ENCODE data around the gene GALNT13. TPM values are rescaled to one million over a fixed set of nuclear protein-coding genes. Genes with fewer than 3 reads are reported as not detected.

Gene GALNT13
- total RNA-seq, 1 experiment from 2014 or later = not detected

- in situ Hi-C loops (cut with HindIII; ENCODE audit: low pct_unique_long_range_greater_than_20kb, low sequenced_read_pairs) = no loop called here
- no peak for DNase-seq (ENCODE audit: low read depth)
Measured at GRCh38 chr2:154187948-154188347, 316.2 kb downstream of the GALNT13 start.

DNA sequence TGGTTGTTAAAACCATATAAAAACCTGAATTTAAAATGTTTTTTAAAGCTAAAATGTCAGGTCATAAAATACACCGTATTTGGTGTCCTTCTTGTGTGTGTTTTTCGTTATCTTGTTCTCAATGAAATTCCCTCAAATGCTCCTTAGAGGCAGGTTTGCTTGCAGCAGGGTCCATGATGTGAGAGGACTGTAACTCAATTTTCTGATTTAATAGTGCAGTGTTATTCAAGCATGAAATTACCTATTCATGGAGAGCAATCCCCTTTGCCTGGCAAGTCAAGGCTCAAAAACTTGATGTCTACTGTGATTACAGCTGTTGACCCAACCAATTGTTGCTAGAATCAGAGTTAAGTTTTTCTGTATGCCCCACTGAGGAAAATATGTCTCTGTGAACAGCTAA lies 318.2 kb downstream of the GALNT13 start:
- DNase-seq (ENCODE audit: low read depth) = no peak
- in situ Hi-C loops (cut with HindIII; ENCODE audit: low pct_unique_long_range_greater_than_20kb, low sequenced_read_pairs) = no loop called here

DNA sequence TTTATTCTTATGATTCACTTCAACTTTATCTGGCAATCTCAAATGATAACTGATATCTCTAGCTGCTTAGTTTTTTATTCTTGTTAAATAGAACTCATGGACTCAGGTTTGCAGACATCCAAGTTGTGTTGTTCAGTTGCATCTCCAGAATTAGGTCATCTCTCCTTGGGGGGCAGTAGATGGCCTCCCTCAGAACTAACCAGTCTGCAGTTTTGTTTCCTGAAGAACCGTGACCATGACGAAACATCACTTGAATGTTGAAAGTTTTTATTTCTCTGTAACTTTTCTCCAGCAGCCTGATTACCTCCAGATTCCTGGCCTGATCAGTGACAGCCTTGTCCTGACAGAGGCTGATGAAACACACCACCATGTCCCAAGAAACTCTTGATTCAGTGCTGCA lies 321.5 kb downstream of the GALNT13 start:
- DNase-seq (ENCODE audit: low read depth) = no peak
- in situ Hi-C loops (cut with HindIII; ENCODE audit: low pct_unique_long_range_greater_than_20kb, low sequenced_read_pairs) = no loop called here

DNA sequence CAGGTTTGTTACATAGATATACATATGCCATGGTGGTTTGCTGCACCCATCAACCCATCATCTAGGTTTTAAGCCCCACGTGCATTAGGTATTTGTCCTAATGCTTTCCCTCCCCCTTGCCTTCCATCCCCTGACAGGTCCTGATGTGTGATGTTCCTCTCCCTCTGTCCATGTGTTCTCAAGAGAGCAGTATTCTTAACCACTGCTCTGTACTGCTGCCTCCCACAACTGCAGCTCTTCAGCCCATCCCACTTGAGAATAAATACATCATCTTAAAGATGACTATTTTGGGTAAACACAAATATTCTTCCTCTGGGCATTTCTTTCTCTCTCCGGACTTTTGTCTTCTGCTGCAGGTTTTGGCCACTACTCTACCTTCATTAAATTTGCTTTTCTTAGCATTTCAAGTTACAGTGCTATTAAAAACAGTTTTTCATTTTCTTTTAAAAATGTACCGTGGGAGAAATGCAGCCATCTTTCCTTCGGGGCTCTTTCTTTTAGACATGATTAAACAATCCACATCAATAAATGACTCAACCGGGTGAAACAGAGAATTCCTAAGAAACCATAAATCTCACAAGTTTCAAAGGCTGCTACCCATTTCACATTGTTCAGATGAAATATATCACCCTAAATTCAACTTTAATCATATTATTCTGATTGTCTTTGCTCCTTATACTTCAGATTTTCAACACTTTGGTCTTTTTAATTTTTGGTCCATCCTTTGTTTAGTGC lies 323.4 kb downstream of the GALNT13 start:
- DNase-seq (ENCODE audit: low read depth) = no peak
- in situ Hi-C loops (cut with HindIII; ENCODE audit: low pct_unique_long_range_greater_than_20kb, low sequenced_read_pairs) = no loop called here

GRCh38 chr2:154195644-154196195 lies 324.0 kb downstream of the GALNT13 start:
- DNase-seq (ENCODE audit: low read depth) = no peak
- in situ Hi-C loops (cut with HindIII; ENCODE audit: low pct_unique_long_range_greater_than_20kb, low sequenced_read_pairs) = no loop called here

- in situ Hi-C loops (cut with HindIII; ENCODE audit: low pct_unique_long_range_greater_than_20kb, low sequenced_read_pairs) = no loop called here
- DNase-seq (ENCODE audit: low read depth) = no peak
Measured at GRCh38 chr2:154198866-154199265, 327.1 kb downstream of the GALNT13 start.

DNA sequence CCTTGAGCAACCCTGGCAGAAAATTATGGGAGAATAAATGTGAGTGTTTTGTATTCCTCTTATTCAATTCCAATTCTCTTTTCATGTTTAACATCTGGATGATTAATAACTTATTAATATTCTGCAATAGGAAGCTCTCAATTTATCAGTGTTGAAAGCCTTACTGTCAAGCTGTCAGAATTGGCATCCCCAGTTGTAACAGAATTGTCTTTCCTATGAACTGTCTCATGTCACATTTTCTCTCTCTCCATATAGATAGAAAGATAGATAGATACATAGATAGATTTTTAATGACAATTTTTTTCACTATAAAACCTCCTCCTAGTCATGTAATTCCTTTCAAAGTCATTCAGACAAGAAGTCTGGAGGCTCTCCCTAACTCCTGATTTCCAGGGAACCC lies 331.5 kb downstream of the GALNT13 start:
- DNase-seq (ENCODE audit: low read depth) = no peak
- in situ Hi-C loops (cut with HindIII; ENCODE audit: low pct_unique_long_range_greater_than_20kb, low sequenced_read_pairs) = no loop called here

GRCh38 chr2:154203902-154204301 lies 332.2 kb downstream of the GALNT13 start:
- in situ Hi-C loops (cut with HindIII; ENCODE audit: low pct_unique_long_range_greater_than_20kb, low sequenced_read_pairs) = no loop called here
- DNase-seq (ENCODE audit: low read depth) = no peak

DNA sequence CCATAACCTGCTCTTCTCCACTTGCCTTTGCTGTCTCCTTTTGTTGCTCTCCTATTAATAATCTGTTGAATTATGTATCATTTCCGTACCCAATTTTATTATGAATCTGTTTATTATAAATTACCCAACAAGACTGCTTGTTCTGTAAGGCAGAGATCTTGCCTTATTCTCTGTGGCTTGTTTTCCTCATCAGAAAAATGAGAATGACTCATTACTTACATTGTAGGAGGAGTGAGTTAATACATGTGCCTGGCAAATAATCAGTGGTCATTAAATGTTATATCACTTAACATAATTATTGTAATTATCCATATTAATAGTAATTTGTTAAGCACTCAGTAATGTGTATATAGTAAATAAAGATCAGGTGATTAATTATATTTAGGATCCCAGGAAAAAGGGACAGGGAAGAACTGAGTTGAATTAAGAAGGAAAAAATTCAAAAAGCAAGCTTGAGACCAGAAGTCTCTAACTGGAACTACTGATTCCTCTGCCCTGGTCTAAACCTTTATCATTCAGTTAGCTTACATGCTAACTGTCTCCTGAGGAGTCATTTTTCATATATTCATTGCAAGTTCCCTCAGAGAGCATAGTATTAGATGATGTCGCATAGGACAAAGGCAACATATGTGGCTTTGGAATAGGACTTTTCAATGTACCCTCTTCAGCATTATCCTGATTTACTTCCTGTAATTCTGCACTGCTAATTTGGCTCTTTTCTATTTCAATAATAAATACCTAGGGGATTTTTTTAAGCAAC lies 335.7 kb downstream of the GALNT13 start:
- in situ Hi-C loops (cut with HindIII; ENCODE audit: low pct_unique_long_range_greater_than_20kb, low sequenced_read_pairs) = no loop called here

DNA sequence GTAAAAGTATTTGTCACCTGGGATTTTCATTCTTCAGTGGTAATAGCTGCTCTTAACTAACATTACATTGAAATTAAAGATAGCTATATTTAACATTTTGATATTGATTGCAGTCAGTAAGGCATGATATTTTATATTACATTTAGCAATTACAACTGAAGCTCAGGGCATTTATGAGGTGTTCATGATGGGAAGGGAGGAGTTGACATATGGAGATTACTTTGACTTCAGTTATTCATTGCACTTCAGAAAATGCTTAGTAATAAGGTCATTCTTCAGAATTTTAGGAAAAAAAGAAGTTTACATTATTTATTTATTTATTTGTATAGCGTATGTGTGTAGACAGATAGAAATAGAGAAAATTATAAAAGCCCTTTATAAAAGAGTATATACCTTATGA lies 352.0 kb downstream of the GALNT13 start:
- DNase-seq (ENCODE audit: low read depth) = no peak
- in situ Hi-C loops (cut with HindIII; ENCODE audit: low pct_unique_long_range_greater_than_20kb, low sequenced_read_pairs) = no loop called here

More for the DNA sequence above, 335.7 kb downstream of the GALNT13 start:
- DNase-seq (ENCODE audit: low read depth) = no peak

GRCh38 chr2:154226931-154227330 lies 355.2 kb downstream of the GALNT13 start:
- in situ Hi-C loops (cut with HindIII; ENCODE audit: low pct_unique_long_range_greater_than_20kb, low sequenced_read_pairs) = no loop called here
- DNase-seq (ENCODE audit: low read depth) = no peak

DNA sequence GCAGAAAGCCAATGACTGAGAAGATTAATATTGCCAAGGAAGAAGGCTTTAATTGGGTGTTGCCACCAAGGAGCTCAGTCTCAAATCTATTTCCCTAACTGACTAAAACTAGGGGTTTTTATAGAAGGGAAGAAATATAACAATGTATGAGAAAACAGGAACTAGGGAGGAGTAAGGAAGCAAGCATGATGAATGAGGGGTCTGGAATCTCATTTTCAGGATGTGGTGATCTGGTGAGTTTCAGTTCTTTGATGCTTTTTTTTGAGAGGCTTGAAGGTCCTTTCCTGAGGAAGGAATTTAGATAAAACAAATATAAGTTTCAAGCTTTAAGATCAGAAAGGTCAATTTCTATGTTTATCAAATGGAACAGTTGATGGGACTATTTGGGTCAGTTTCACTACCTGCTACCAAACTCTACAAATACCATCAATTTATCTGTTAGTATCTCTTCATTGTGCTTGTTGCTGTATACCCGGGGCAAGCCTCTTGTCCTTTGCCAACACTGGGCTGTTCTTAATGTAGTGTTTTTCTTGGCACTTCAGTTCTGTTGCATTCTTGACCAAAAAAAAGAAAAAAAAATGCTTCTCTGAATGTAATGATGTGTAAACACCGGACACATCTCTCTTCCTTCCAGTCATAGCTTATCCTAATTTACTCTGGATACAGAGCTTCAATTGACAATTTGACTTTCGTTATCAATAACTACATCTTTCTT lies 357.0 kb downstream of the GALNT13 start:
- no peak for DNase-seq (ENCODE audit: low read depth)
- in situ Hi-C loops (cut with HindIII; ENCODE audit: low pct_unique_long_range_greater_than_20kb, low sequenced_read_pairs) = no loop called here

- no peak for DNase-seq (ENCODE audit: low read depth)
- in situ Hi-C loops (cut with HindIII; ENCODE audit: low pct_unique_long_range_greater_than_20kb, low sequenced_read_pairs) = no loop called here
Measured at GRCh38 chr2:154229966-154230365, 358.2 kb downstream of the GALNT13 start.

GRCh38 chr2:154231021-154231420 lies 359.3 kb downstream of the GALNT13 start:
- in situ Hi-C loops (cut with HindIII; ENCODE audit: low pct_unique_long_range_greater_than_20kb, low sequenced_read_pairs) = no loop called here
- no peak for DNase-seq (ENCODE audit: low read depth)

DNA sequence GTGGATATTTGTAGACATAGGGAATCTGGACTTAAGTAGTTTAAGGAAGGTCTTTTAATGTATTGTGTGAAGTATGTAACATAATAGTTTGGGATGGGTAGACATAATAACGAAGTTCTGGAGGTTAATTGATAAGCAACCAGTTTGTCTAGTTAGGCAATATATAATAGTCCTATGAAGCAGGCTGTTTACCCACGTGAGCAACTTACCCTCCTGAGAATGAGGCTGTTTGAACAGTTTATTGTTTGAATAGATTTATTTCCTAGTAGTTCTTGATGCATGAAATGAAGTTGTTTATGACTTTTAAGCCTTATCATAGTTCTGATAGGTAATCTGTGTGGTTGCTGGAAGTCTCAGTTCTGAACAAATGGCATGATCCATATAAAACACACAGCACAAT lies 361.5 kb downstream of the GALNT13 start:
- in situ Hi-C loops (cut with HindIII; ENCODE audit: low pct_unique_long_range_greater_than_20kb, low sequenced_read_pairs) = no loop called here
- no peak for DNase-seq (ENCODE audit: low read depth)

DNA sequence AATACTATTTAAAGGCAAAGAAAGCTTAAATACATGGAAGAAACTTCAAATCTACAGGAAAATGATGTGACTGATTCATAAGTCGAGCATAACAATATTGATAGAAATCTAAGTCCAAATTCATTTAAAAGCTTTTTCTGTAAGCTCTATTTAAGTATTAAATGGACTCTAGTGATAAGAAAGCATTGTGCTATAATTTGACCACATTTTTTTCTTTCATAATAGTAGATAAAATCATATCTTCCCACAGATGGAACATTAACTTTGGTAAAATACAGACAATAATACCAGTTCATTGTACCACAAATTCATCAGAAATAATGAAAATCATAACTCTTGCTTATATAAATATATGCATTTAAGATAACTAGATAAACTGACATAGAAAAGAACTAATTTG lies 366.5 kb downstream of the GALNT13 start:
- no peak for DNase-seq (ENCODE audit: low read depth)
- in situ Hi-C loops (cut with HindIII; ENCODE audit: low pct_unique_long_range_greater_than_20kb, low sequenced_read_pairs) = no loop called here

DNA sequence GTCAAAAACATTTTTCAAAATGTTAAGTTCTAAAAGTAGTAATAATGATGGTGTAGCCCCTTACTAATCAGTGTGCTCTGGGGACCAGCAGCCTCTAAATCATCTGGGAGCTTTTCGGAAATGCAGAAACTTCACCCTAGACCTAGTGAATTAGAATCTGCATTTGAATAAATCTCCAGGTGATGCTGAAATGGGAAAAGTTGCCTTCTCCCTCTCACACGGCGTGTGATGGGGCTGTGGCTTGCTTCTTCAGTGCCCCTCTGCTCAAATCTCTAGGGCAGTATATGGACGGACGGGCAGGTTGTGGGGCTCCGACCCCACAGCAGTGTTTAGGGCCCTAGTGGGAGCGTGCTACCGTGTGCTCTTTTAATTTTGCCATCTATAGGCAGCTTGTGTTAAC lies 368.6 kb downstream of the GALNT13 start:
- no peak for DNase-seq (ENCODE audit: low read depth)
- in situ Hi-C loops (cut with HindIII; ENCODE audit: low pct_unique_long_range_greater_than_20kb, low sequenced_read_pairs) = no loop called here

GRCh38 chr2:154240921-154241379 lies 369.2 kb downstream of the GALNT13 start:
- DNase-seq (ENCODE audit: low read depth) = no peak
- in situ Hi-C loops (cut with HindIII; ENCODE audit: low pct_unique_long_range_greater_than_20kb, low sequenced_read_pairs) = no loop called here

GRCh38 chr2:154242687-154243086 lies 371.0 kb downstream of the GALNT13 start:
- in situ Hi-C loops (cut with HindIII; ENCODE audit: low pct_unique_long_range_greater_than_20kb, low sequenced_read_pairs) = no loop called here
- no peak for DNase-seq (ENCODE audit: low read depth)

Measured in Caki2 (cell line).